SH-SY5Y (cell line): ENCODE measurements around the gene DNAJB14.

ENCODE experiments used
- GATA2 ChIP-seq: IDR thresholded peaks from 2 replicates; pipeline ENCODE4 v1.6.1; 2011; ENCODE audit warnings: mild to moderate bottlenecking, low read depth, low read length
- GATA3 ChIP-seq: IDR thresholded peaks from 2 replicates; pipeline ENCODE4 v1.6.1; 2011; ENCODE audit warnings: low read depth, mild to moderate bottlenecking, low read length, moderate library complexity

The DNAJB14 gene

DNA sequence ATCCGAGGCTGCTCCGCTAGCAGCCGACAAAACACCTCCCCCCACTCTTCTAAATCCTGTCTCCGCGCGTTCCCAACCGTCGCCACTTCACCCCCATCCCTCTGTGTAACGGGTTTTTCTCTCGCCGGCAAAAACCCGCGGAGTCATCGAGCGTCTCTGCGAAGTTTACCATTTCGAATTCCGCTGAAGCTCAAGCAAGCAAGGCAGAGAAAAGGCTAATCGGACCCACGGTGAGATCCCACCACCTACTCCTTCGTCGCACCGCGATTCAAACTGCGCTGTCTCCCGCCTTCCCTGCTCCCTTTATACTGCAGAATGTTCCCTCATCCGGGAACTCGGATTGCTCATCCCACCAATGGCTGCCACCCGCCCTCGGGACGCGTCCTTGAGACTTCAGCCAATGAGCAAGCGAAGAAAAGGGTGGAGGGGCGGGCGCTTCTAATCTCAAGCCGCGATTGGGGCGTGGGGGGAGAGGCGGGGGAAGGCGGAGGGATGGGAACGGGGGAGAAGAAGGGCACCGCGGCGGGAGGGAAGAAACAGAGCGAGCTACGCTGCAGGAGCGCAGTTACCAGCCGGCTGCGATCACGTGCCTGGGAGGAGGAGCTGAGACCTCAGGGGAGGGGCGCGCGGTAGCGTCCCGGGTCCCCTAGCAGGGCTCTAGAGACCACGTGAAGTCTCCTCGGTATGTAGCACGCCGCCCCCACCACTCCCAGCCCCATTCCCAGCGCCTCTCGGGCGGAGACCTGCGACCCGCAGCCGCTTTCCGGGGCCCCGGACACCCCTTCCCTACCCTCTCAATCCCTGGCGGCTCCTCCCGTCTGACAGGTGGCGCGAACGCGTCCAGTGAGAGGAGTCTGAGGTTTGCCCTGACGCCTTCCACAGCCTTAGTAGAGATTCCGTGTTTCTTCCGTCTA lies 3.8 kb upstream of the DNAJB14 start, which contains the start of gene H2AZ1:
H2AZ1 (minus strand) TSS at position 277 of the 914 bp plus-strand sequence; CDS start at position 172, 105 bp downstream.
- no peak for TF ChIP-seq GATA3
- no peak for TF ChIP-seq GATA2

DNA sequence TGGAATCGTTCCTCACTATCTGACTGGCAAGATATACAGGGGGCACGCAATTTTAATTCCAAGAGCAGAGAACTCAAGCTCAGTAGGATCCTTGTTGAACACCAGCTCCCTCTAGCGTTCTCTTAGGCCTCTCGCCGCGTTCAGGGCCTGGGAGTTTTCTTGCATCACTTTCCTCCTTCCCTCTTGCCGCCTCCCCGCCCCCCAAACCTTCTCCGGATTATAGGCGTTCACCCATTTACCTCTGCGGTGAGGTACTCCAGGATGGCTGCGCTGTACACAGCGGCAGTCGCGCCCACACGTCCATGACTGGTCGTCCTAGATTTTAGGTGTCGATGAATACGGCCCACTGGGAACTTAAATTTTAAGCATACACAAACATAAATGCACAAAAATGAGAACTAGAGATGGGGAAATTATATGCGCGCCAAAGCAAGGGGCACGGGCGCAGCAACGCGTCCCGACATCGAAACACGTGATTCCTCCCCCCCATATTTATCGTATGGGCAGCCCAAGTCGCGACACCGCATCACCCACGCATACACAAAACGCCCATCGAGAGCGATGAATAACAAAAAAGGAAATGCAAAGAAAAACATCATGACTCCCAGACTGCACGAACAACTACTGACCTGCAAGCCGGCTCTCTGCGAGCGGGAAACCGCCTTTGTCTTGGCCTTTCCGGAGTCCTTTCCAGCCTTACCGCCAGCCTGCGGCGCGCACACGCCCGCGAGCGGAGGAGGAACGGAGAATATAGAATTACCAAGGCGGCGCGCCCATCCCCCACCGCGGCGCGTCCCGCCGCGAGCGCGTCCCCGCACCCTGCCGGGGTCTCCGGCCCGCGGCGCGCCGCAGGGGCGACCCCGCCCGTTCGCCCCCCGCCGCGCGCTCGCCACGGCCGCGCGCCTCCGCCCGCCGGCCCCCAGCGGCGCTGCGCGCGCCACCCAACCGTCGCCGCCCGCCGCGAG lies 2.9 kb upstream of the DNAJB14 start:
- TF ChIP-seq GATA2 (no peak), GATA3 (no peak)

DNA sequence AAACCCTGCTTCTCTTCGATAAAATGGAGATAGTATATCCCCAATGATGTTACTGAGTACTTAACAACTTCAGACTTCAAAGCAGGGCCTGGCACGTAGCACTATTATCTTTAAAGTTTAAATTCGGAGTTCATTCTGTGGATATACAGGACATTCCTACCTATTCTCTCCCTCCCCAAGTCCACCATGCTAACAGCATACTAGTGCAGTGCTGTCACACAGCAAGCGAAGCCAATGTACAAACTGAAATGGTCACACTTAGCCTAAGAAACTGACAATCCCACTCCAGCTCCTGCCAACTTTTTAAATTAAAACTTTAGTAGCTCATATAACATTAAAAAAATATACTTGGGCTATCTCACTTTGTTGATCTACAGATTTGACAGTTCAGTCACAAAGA lies 1.2 kb upstream of the DNAJB14 start:
- TF ChIP-seq GATA2 (no peak), GATA3 (no peak)

DNA sequence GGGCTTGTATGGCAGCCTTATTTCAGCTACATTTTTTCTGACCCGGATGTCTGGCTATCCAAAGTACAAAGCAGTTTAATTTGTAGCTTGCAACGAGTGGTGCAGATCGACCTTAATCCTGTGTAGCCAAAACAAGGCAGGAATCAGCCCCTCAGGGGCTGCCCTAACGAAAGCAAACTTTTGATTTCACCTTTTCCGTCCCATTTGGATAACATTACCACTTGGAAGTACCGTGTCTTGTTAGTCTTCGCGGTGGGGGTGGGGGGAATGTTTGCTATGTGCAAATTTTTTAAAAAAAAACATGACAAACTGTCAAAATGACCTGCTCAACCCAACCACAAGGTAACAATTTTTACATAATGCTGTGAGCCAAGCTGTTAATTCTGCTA lies 766 bp upstream of the DNAJB14 start:
- TF ChIP-seq GATA3 (no peak), GATA2 (no peak)

DNA sequence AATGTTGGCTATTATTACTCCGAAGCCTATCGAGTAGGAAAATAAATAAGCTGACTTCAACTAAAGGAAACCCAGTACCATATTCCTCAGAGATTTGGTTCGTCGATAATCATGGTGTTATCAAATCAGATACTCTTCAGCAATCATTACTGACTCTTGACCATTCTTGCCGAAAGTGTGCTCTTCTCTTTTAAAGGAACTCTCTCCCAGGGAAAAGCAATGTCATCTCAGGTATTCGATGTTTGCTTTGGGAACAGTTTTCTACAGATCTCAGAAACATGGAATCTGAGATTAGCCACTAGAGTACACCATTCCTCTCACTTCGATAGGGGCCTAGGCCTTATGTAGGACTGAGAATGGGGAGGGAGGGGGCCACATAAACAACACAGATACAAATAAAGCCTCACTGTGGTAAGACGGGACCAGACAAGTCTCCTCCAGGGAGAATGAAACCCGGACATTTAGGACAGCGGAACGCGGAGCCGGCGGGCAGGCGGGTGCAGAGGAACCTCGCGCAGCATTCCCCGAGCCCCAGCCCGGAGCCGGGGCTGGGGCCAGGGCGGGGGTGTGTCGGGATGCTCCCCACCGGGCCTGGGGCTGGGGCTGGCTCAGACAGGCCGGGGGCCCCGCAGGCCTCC lies 581 bp downstream of the DNAJB14 start:
- no peak; the same call in 1 of the 2 replicates for TF ChIP-seq GATA2
- no peak for TF ChIP-seq GATA3

DNA sequence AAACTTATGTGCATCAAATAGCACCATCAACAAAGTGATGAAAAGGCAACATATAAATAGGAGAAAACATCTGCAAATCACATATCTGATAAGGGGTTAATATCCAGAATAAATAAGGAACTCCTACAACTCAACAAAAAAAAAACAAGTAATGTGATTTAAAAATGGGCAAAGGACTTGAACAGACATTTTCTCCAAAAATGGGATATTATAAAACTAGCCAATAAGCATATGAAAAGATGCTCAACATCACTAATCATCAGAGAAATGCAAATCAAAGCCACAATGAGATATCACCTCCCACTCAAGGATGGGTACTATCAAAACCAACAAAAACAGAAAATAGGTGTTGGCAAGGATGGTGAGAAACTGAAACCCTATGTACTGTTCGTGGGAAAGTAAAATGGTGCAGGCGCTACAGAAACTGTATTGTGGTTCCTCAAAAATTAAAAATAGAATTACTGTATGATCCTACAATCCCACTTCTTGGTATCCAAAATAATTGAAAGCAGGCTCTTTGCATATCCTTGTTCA lies 2.4 kb downstream of the DNAJB14 start:
- TF ChIP-seq GATA3 (no peak), GATA2 (no peak)

DNA sequence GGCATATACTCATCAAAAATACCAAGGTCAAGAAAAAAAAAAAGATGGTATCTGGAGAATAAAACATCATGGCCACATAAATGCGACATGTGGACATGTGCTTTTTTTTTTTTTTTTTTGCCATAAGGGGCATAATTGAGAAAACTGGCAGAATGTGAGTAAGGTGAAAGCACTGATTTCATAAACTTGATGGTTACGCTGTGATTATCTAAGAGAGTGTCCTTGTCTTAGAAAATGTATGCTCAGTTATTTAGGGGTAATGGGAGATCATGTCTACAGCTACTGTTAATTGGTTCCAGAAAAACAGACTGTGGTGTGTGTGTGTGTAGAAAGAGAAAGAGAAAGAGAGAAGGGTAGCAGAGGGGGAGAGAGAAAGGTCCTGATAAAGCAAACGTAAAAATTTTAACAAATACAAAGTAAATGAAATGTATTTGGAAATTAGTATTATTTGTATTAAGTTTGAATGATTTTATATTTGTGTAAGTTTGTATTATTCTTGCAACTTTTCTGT lies 8.1 kb downstream of the DNAJB14 start:
- TF ChIP-seq GATA3: no peak
- TF ChIP-seq GATA2: no peak

DNA sequence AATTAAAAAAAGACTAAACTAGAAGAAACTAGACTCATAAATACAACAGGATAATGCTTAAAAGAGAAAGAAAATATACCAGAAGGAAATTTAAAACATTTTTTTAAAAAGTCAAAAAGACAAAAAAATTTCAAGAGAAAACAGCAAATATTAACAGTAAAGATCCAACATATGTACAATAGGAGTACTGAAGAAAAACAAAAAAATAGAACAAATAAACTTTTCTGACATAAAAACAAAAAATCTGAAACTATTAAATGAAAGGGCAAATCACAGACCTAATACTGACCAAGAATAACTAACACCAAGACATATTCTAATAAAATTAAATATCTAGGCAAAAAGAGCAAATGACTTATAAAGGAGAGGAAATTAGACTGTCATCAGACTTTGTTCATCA lies 11.5 kb downstream of the DNAJB14 start:
- TF ChIP-seq GATA3: no peak
- TF ChIP-seq GATA2: no peak

DNA sequence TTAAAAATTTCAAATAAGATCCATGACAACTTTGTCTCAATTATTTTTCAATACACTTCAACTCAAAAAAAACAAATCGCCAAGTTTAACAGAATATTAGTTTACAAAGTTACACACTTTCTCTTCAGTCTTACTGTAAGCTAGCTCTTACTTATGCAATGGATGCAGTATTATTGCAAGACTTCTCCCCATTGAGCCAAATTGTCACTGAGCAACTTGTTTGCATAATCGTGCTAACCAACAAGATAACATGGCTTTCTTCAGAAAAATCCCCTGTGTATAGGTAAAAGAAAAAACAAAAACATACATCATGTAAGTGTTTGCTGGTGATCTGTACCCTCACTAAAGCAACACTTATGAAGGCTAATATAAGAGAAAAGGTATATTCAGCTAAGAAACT lies 18.9 kb downstream of the DNAJB14 start:
- TF ChIP-seq GATA3: no peak
- no peak for TF ChIP-seq GATA2

DNA sequence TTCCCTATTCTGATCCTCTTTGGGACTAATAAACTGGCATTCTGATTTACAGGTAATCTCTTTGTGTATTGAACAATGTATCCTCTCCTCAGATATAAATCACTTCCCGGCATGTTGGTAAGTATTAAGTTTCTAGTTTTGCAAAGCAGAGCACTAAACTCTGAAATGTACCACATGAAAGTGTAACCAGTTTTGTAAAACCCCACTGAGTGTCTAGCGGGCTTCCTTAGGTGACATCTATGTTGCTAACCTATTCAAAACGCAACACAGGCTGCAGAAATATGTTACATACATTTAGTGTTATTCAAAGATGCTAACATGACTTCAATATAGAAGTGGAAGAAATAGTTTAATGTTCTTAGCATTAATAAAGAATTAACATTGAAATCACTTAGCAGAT lies 25.2 kb downstream of the DNAJB14 start:
- TF ChIP-seq GATA3: no peak

DNA sequence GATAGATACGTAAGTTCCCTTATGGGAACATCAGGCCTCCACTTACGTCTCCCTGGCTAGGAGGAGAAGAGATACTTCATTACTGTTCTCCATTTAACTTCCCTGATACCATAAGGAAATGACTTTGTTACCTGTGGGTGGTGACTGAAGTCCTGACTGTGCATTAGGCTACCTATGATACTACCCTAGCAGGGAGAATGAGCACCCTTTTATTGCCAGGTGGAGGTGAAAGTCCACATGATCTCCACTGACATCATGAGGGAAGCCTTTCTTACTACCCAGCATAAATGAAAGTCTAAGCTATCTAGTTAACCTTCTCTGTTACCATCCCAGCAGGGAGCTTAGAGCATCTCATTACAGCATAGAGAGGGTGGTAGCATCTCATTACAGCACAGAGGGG lies 27.8 kb downstream of the DNAJB14 start:
- no peak for TF ChIP-seq GATA3
- TF ChIP-seq GATA2: no peak

DNA sequence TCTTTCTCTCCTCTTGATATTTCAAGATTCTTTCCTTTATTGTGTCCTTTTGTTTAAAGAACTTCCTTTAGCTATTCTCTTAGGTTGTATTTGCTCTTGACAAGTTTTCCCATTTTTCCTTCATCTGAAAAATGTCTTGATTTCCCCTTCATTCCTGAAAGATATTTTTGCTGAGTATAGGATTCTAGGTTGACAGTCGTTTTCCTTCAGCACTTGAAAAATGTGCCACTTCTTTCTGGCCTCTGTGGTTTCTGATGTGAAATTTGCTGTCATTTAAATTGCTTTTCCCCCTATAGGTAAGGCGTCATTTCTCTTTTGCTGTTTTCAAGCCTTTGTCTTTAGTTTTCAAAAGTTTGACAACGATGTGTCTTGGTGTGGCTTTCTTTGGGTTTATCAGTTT lies 28.8 kb downstream of the DNAJB14 start:
- TF ChIP-seq GATA3 (no peak), GATA2 (no peak)

DNA sequence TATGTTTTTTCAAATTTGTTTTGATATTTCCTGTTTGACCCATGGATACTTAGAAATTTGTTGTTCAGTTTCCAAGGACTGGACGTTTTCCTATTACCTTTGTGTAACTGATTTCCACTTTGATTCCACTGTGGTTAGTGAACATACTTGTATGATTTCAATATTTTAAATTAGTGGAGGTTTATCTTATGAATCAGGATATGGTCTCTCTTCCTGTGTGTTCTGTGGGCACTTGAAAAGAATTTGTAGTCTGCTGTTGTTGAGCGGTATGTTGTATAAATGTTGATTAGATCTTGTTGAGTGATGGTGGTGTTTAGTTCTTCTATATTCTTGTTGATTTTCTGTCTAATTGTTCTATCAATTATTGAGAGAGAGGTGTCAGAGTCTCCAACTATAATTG lies 31.0 kb downstream of the DNAJB14 start:
- TF ChIP-seq GATA3 (no peak), GATA2 (no peak)
